Stimulated activated CD4-positive, alpha-beta T cell treated with anti-CD3 and anti-CD28 coated beads, Interleukin-12 subunit alpha, Interleukin-12 subunit beta, amount 100 ng/mL, for 24 hours (primary cell): Measurements from ENCODE around the gene TFF2.

Experiments used
- DNase-seq, 2 experiments: peaks; one replicate each; pipeline ENCODE4 v3.0.0-alpha.2; 2020; ENCODE audit warnings: low read depth in 2 of 2

TFF2 gene

DNA sequence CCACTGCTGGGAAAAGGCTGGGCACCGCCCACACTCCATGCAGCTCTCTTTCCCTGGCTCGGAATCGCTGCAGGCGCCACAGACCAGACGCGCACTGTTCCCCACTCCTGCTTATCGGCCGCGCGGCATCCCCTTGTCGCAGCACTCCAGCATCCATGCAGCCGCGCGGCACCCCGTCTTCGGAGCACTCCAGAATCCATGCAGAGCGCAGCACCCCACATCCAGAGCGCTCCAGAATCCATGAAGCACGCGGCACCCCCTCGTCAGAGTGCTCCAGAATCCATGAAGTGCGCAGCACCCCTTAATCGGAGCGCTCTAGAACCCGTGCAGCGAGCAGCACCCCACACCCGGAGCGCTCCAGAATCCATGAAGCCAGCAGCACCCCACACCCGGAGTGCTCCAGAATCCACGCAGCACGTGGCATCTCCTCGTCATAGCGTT lies 45.1 kb downstream of the TFF2 start:
- DNase-seq = no peak

- DNase-seq = no peak
Observed at GRCh38 chr21:42304556-42305454, 46.0 kb downstream of the TFF2 start.

GRCh38 chr21:42303443-42303842 lies 47.4 kb downstream of the TFF2 start:
- no peak for DNase-seq

DNA sequence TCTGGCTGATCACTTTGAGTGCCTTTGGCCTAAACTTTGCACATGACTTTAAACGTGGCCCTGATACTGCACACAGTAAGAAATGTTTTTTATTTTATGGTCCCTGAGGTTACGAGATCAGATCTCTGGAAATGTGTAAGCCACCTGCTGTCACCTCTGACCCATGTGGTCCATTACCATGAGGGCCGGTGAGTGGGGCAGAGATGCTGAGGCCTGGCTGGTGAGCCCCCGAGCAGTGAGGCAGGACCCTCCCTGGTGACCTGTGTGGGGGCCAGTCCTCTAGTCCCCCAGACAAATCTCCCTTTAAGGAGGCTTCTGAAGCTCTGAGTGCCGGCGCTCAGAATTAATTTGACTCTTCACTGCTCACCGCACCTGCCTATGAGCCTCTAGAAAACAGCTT lies 48.0 kb downstream of the TFF2 start:
- DNase-seq = no peak

DNA sequence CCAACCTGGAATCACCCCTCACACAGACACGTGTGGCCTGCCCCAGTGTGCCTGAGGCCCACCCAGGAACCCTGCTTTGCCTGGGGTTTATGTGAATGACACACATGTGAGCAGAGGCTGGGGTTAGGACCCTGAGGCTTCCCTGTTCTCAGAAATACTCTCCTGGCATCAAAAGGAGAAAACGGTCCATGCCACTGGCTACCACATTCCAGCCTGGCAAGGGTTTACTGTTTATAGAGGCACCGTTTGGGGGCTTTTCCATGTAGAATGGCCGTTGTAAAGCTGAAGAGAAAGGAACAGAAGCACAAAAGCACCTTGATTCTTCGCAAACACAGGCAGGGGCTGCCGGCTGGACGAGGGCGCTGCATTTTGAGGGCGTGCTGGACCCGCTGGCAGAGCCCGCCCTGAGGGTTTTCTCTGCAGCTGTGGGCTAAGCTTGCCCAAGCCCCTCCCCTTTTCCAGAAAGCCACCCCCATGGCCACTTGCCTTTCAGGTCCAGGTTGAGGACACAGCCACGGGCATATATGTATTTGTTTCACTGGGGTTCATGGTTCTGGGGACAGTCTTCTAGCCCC lies 48.6 kb downstream of the TFF2 start:
- no peak for DNase-seq

GRCh38 chr21:42301371-42302075 lies 49.3 kb downstream of the TFF2 start:
- DNase-seq = no peak

DNA sequence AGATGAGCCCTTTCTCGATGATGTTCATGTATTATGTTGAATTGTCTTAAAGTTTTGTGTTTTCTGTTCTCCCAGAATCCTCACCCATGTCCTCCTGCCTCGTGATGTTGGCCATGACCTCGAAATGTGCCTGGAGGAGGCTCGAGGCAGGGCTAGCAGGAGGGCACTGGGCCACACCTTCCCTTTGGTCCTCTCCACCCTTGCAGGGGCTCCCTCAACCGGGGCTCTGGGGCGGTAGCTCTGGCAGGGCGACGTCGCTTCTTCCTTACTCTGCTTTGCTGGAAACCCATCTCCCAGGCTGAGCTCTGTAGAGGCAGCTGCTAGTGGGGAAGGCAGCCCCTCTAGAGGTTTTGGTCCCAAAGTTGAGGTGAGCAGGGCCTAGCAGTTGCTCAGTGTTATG lies 49.8 kb downstream of the TFF2 start:
- no peak for DNase-seq

DNA sequence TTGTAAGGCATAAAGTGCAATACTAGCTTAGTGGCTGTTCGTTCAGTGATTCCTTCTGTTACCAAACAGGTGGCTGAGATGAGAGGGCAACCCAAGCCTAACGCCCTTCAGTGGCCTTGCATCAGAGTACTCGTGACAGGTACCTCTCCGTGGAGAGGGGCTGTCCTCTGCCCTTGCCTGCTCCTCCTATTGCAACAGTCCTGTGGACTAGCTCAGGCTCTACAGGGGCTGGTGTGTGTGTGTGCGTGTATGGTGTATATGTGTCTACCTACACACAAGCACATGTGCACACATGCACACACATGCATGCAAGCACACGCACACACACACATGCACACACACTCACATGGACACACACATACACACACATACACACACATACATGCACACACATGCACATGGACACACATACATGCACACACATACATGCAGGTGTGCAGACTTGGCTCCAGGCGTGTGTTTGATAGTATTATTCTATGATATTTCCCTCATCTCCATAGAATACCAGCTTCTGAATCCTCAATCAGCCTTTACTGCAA lies 50.7 kb downstream of the TFF2 start:
- no peak for DNase-seq

- DNase-seq = peak in 1 of 2 experiments; percentile 4
Observed at GRCh38 chr21:42299324-42300044, 51.3 kb downstream of the TFF2 start.

DNA sequence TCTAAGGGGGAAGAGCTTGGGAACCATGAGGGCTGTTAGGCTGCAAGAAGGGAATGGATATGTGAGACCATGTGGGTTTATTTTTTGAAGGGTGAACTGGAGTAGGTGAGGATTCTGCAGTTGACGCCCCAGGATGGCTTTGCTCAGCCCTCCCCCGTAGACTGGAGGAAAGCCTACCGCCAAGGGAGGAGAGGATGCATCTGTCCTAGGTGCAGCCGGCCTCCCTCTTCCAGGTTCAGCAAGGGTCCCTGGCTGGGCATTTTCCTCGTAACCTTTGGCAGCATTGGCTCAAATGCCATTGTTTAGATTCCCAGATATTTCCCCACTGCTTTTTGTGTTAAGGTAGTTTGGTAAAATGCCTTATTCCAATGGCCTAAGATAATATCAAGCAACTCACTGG lies 52.1 kb downstream of the TFF2 start:
- DNase-seq = no peak

GRCh38 chr21:42298237-42298636 lies 52.6 kb downstream of the TFF2 start:
- DNase-seq = no peak

DNA sequence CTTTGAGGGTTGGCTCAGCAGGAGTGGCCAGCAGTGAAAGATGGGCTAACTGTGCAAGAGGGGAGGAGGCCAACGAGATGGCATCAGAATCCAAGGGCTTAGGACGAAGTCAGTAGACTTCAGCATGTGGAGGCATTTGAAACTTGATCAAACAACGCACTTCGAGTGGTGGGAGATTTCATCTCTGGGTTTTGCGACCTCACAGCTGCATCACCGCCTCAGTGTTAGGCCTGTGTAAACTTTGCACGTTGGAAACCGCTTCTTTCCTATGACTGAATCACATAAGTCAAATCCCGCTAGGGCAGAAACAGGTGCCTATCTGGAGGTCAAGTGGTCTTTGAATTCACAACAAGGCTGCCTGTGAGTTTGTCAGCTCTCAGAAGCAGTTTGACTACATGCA lies 53.4 kb downstream of the TFF2 start:
- DNase-seq = no peak

DNA sequence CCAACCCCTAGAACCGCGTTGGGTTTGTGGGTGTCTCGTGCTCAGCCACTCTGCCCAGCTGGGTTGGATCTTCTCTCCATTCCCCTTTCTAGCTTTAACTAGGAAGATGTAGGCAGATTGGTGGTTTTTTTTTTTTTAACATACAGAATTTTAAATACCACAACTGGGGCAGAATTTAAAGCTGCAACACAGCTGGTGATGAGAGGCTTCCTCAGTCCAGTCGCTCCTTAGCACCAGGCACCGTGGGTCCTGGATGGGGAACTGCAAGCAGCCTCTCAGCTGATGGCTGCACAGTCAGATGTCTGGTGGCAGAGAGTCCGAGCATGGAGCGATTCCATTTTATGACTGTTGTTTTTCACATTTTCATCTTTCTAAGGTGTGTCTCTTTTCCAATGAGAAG lies 54.3 kb downstream of the TFF2 start:
- no peak for DNase-seq
